ENCODE data around the gene RNF133.

RNF133 gene, protein sequence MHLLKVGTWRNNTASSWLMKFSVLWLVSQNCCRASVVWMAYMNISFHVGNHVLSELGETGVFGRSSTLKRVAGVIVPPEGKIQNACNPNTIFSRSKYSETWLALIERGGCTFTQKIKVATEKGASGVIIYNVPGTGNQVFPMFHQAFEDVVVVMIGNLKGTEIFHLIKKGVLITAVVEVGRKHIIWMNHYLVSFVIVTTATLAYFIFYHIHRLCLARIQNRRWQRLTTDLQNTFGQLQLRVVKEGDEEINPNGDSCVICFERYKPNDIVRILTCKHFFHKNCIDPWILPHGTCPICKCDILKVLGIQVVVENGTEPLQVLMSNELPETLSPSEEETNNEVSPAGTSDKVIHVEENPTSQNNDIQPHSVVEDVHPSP

GRCh38 chr7:122699017-122699416 lies at the start of gene RNF133:
Gene RNF133, minus strand, starts transcription at chr7:122699117. Its CDS starts 199 bp downstream, at chr7:122698918.
- DNase-seq, result no peak

- no peak for DNase-seq
Observed at GRCh38 chr7:122748195-122748594, 49.3 kb upstream of the RNF133 start.

GRCh38 chr7:122746948-122747347 lies 48.0 kb upstream of the RNF133 start:
- DNase-seq, result no peak

DNA sequence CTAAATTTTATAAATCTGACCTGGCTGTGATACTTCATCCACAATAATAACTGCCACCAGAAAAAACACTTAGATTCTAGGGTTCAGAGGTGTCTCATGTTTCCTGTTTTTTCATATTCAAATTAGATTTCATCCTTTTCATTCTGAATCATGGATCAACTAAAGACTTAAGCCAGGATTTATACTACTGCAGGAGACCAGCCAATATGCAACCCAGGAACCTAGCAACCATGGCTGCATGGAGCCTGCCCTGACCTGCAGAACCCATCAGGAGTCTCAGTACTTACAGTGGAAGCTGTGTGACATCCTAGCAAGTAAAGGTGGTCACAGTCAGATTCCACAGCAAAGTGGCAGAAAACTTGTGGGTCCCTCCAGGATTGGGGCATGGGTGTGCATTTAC lies 44.3 kb upstream of the RNF133 start:
- no peak for DNase-seq

- DNase-seq, result no peak
Observed at GRCh38 chr7:122738947-122739346, 40.0 kb upstream of the RNF133 start.

GRCh38 chr7:122736183-122736582 lies 37.3 kb upstream of the RNF133 start:
- DNase-seq, result no peak

DNA sequence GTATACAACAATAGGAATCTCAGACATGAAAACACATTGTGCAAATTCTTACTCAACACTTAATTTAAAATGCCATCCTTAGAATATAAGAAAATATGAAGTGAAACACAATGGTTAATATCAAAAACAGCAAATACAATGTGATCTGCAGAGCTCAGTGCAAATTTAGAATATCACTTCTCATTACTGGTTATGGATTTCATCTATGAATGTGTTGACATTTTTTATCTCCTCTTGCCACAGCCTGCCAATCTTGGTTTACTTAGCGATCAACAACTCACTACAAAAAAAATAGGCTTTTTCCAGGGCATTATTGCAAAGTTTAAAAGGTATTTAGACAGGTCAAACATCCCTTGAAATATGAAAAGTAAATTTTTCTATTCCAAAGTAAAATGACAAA lies 28.8 kb upstream of the RNF133 start:
- no peak for DNase-seq

DNA sequence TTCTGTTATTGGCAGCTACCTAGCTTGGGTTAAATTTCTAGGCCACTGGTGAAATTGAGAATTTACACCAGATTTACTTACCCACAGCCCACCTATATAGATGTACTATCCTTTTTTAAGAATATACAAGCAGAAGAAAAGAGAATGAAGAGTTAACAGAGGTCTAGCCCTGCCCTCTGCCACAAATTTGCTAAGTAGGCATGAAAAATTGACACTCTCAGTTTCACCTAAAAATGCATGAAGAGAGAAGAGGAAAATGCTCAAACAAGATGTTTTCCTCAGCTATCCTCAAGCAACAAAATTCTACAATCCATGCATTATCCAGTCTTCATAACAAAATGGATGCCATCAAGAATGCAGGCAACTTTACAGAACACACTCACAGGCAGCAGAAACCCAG lies 28.4 kb upstream of the RNF133 start:
- no peak for DNase-seq

- DNase-seq, result no peak
Observed at GRCh38 chr7:122726881-122727280, 28.0 kb upstream of the RNF133 start.

- DNase-seq, result no peak
Observed at GRCh38 chr7:122724366-122724765, 25.4 kb upstream of the RNF133 start.

DNA sequence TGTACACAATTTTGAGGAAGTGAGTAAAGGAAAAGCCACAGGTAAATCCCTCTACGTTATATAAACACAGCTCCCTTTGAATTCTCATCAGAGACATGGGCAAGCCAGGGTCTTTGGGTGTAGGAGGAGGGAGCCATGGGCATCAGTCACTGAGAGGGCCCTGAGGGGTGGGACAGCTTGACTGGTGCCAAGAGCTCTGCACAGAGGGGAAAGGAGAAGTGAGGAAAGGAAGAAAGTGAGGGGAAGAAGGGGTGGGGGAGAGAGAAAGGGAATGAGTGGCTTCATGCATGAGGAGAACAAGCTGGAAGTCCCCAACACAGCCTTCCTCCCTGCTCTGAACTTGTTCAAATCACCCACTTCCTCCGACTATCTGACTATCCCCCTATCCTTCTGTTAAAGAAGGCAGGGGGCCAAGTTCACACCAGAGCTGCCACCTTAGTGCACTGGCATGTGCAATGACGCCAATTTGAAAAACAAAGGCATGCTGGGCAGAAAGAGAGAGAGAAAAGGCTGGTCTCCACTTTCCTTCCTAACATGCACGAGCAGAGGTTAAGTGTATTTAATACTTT lies 20.2 kb upstream of the RNF133 start:
- DNase-seq, result no peak

DNA sequence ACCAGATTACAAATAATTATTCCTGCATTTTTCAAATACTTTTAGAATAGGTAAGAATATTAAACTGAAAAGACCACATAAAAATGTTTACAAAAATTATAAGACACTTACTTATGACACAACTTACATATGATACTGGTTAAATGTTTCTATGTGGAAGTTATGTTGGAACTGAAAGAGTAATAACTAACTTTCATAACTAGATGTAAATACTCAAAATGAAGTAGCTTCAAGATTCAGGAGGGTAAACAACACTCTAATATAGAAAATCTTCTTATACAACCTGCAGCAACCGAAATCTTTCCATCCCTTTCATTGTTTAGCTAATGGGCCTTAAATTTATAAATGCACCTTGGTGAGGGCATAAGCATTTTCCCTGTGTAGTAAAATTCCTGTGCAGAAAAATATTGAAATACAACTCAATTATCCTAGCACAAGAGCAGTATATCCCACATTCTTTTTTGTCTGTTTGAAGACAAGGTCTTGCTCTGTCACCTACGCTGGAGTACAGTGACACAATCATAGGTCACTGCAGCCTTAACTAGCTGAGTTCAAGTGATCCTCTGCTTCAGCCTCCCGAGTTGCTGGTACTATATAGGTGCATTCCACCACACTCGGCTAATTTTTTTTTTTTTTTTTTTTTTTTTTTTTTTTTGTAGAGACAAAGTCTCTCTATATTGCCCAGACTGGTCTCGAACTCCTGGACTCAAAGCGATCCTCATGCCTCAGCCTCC lies 18.6 kb upstream of the RNF133 start:
- no peak for DNase-seq

GRCh38 chr7:122715183-122715582 lies 16.3 kb upstream of the RNF133 start:
- no peak for DNase-seq

DNA sequence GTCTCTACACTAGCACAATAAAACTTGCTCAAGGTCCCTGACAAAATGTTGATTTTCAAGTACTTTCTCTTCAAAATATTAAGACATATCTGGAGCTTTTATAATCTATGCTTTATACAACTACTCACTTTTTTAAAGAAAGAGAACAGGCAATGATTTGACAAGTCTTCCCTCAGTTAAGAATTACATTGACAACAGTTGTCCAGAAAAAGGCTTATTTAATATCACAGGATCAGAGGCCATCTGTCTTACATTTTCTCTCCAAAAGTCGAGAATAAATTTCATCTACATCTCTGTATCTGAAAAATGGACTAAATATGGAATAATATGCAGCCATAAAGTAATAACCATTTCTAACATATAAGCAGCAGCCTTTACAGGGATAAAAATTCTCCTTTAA lies 12.0 kb upstream of the RNF133 start:
- DNase-seq, result no peak

- DNase-seq, result no peak
Observed at GRCh38 chr7:122709930-122710646, 11.2 kb upstream of the RNF133 start.

GRCh38 chr7:122706836-122707235 lies 7.9 kb upstream of the RNF133 start:
- no peak for DNase-seq

- DNase-seq, result no peak
Observed at GRCh38 chr7:122702872-122703510, 4.1 kb upstream of the RNF133 start, which contains the start of gene RNF148. Gene RNF148, minus strand, starts transcription at chr7:122702922. Its CDS starts 172 bp downstream, at chr7:122702750.

DNA sequence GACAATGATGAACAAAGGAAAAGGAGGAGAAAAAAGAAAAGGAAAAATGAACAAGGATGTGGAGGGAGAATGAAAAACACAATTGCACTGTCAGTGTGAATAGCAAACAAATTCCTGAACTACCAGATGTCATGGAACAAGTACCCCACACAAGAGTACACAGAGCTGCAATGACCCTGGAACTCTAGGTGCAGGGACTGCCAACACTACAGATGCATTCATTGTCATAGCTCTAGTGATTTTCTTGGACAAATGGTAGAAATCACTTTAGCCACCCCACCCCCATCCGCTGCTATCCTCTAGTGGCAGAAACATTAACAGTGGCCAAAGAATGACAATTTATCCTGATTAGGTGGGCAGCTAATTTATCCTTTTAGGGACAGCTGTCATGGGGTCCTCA lies 3.1 kb downstream of the RNF133 start:
- DNase-seq, result no peak

DNA sequence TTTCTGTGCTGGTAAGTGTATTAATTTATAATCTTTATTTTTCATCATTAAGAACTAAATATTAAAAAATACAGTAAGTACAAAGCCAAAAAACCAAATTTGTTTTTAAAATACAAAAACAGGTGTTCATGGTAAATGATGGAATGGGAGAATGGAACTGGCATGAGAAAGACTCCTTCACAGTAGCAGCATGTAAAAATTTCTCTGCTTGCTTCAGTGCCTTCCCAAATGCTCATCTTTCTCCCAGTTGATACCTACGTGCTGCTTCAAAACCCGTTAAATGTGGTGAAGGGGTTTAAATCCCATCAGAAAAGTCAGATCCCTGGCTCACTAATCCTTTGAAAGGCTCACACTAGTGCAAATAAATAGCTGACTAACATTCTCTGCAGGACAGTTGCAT lies 4.2 kb downstream of the RNF133 start:
- no peak for DNase-seq

GRCh38 chr7:122692769-122693309 lies 6.1 kb downstream of the RNF133 start:
- DNase-seq, result no peak

- DNase-seq, result no peak
Observed at GRCh38 chr7:122691569-122692235, 7.2 kb downstream of the RNF133 start.

All from activated CD4-positive, alpha-beta T cell treated with anti-CD3 and anti-CD28 coated beads, Interleukin-2, amount 50 U/mL, for 1 hour (primary cell).